DOHH2 (cell line): ENCODE results near the gene IL1A.

Experiments used
- H3F3A ChIP-seq: fragments of 200-600 bp; sonication (generic), shearing (Covaris generic); 2 replicates; pipeline ENCODE4 v1.6.0; 2016; ENCODE audit warnings: antibody characterized with exemption, mild to moderate bottlenecking; ENCODE audit not compliant: control insufficient read depth, insufficient read depth
- H3K27ac ChIP-seq: fragments of 200-600 bp; sonication (generic); 2 replicates; pipeline ENCODE4 v1.5.1; 2014; ENCODE audit warnings: low read depth, mild to moderate bottlenecking, low read length, moderate library complexity
- H3K27me3 ChIP-seq: fragments of 200-600 bp; sonication (generic); 2 replicates; pipeline ENCODE4 v1.6.1; 2014; ENCODE audit warnings: mild to moderate bottlenecking, low read length, mixed read lengths; ENCODE audit not compliant: control insufficient read depth
- H3K36me3 ChIP-seq: fragments of 200-600 bp; sonication (generic); 2 replicates; pipeline ENCODE4 v1.6.1; 2014; ENCODE audit warnings: mild to moderate bottlenecking, low read length, moderate library complexity, mixed read lengths; ENCODE audit not compliant: control insufficient read depth
- H3K4me1 ChIP-seq: fragments of 200-600 bp; sonication (generic); 2 replicates; pipeline ENCODE4 v1.6.1; 2014; ENCODE audit warnings: mild to moderate bottlenecking, low read length, mixed read lengths; ENCODE audit not compliant: control insufficient read depth
- H3K4me2 ChIP-seq: fragments of 200-600 bp; sonication (generic); 2 replicates; pipeline ENCODE4 v1.6.0; 2014; ENCODE audit warnings: mild to moderate bottlenecking, low read length, moderate library complexity
- H3K4me3 ChIP-seq: fragments of 200-600 bp; sonication (generic); 2 replicates; pipeline ENCODE4 v1.5.1; 2014; ENCODE audit warnings: mild to moderate bottlenecking, low read length, mixed read lengths
- H3K79me2 ChIP-seq: fragments of 200-600 bp; sonication (generic); 2 replicates; pipeline ENCODE4 v1.6.1; 2014; ENCODE audit warnings: mild to moderate bottlenecking, low read length, mixed read lengths; ENCODE audit not compliant: control insufficient read depth
- H3K9me2 ChIP-seq: fragments of 200-600 bp; sonication (generic); replicated peaks from 2 replicates; pipeline ENCODE4 v1.6.1; 2014; ENCODE audit warnings: mild to moderate bottlenecking, low read length, mixed read lengths; ENCODE audit not compliant: control insufficient read depth
- H3K9me3 ChIP-seq: fragments of 200-600 bp; sonication (generic); 2 replicates; pipeline ENCODE4 v1.6.1; 2014; ENCODE audit warnings: antibody characterized with exemption, low read length, mixed read lengths; ENCODE audit not compliant: control insufficient read depth, insufficient read depth
- H4K20me1 ChIP-seq: fragments of 200-600 bp; sonication (generic); 2 replicates; pipeline ENCODE4 v1.6.0; 2014; ENCODE audit warnings: low read depth, mild to moderate bottlenecking, antibody characterized with exemption, low read length, moderate library complexity; ENCODE audit not compliant: control insufficient read depth, insufficient read depth
- EZH2phosphoT487 ChIP-seq: fragments of 200-600 bp; sonication (generic); IDR thresholded peaks from 2 replicates; pipeline ENCODE4 v1.6.1; 2017; ENCODE audit warnings: borderline replicate concordance, mild to moderate bottlenecking, antibody characterized with exemption, low read length, moderate library complexity, mixed read lengths
- TF ChIP-seq, protein P1 (sequence below): fragments of 200-600 bp; sonication (generic); IDR thresholded peaks from one replicate; pipeline ENCODE4 v1.5.1; 2014; ENCODE audit warnings: antibody characterized with exemption, mild to moderate bottlenecking, low read depth, low read length; ENCODE audit not compliant: poor library complexity, severe bottlenecking

Gene IL1A

DNA sequence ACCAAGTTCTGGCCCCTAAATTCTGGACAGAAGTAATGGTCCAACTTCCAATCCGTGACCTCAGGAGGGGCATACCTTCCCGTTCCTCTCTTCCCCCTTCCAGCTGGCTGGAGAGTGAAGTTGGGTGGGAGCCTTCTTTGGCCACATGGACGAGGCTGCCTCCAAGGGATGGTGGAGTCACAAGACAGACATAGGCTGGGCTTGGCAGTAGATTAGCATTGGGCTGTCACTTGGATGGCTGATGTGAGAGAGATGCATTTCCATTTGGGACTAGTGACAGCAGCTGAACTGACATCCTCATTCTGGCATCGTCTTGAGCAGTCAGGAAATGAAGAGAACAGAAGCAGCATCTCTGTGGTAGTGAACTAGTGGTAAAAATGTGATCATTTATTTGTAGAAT is 50.8 kb downstream of the IL1A start:
- Histone ChIP-seq H3F3A (peaks cover 4% of the 10 kb centered on the region; the same call in 1 of the 2 replicates), H3K9me3 (no peaks in the 10 kb centered on the region), H4K20me1 (no peaks in the 10 kb centered on the region), H3K79me2 (no peaks in the 10 kb centered on the region), H3K4me2 (no peak overlapping the region), H3K27ac (no peak overlapping the region), H3K36me3 (peaks cover 16% of the 10 kb centered on the region), H3K4me3 (no peak overlapping the region), H3K9me2 (no peaks in the 10 kb centered on the region), H3K27me3 (peaks cover 1% of the 10 kb centered on the region; the same call in 1 of the 2 replicates), H3K4me1 (no peaks in the 10 kb centered on the region)
- TF ChIP-seq, protein P1, sequence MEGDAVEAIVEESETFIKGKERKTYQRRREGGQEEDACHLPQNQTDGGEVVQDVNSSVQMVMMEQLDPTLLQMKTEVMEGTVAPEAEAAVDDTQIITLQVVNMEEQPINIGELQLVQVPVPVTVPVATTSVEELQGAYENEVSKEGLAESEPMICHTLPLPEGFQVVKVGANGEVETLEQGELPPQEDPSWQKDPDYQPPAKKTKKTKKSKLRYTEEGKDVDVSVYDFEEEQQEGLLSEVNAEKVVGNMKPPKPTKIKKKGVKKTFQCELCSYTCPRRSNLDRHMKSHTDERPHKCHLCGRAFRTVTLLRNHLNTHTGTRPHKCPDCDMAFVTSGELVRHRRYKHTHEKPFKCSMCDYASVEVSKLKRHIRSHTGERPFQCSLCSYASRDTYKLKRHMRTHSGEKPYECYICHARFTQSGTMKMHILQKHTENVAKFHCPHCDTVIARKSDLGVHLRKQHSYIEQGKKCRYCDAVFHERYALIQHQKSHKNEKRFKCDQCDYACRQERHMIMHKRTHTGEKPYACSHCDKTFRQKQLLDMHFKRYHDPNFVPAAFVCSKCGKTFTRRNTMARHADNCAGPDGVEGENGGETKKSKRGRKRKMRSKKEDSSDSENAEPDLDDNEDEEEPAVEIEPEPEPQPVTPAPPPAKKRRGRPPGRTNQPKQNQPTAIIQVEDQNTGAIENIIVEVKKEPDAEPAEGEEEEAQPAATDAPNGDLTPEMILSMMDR = no peak
- TF ChIP-seq EZH2phosphoT487 = no peak

DNA sequence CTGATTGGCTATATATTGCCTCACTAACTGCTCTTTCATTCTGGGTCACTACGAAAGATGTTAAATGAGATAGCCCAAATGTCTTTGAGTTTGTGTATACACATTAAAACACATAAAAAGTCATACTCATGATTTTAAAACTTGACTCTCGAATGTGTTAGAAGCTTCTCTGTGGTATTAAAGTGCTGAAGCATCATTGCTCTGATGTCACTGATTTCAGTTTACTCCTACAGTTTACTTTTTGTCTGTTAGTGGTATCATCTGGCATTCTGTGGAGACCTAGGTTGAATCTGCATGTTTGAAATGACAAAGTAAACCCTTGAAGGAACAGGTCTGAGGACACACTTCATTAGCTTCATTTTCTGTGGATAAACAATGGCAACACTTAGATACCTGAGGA is 52.8 kb downstream of the IL1A start:
- TF ChIP-seq, protein P1 = no peak
- TF ChIP-seq EZH2phosphoT487 = no peak
- no peaks in the 10 kb centered on the region for H3K79me2 ChIP-seq
- H3K36me3 ChIP-seq = peaks cover under 1% of the 10 kb centered on the region; the same call in 1 of the 2 replicates
- H3K4me2 ChIP-seq = no peak overlapping the region
- no peaks in the 10 kb centered on the region for H3K9me2 ChIP-seq
- H3F3A ChIP-seq = no peaks in the 10 kb centered on the region
- no peaks in the 10 kb centered on the region for H4K20me1 ChIP-seq
- peaks cover 2% of the 10 kb centered on the region for H3K4me1 ChIP-seq
- no peak overlapping the region for H3K27ac ChIP-seq
- no peak overlapping the region for H3K4me3 ChIP-seq
- peaks cover 6% of the 10 kb centered on the region; the same call in 1 of the 2 replicates for H3K27me3 ChIP-seq
- H3K9me3 ChIP-seq = no peaks in the 10 kb centered on the region

DNA sequence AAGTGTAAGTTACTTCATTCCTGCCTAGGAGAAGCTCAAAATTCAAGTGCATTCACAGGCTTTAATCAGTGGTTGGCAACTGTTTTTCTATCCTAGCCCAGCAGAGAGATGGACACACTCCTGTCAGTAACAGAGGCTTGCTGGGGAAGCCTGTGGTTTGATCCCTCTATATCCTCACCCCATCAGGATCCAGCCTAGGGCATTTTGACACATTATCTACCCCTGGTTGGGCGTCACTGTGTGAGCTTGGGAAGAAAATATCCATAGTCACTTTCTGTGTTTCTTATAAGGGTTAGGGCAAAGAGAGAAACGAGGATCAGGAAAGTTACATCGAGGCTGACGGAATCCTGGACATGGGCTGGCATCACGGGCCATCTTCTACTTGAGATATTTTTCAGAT is 53.5 kb downstream of the IL1A start:
- peaks cover 5% of the 10 kb centered on the region for H3K4me1 ChIP-seq
- H3K9me2 ChIP-seq = no peaks in the 10 kb centered on the region
- no peak overlapping the region for H3K27ac ChIP-seq
- H3K79me2 ChIP-seq = no peaks in the 10 kb centered on the region
- H3F3A ChIP-seq = no peaks in the 10 kb centered on the region
- H3K9me3 ChIP-seq = no peaks in the 10 kb centered on the region
- TF ChIP-seq, protein P1 = no peak
- no peak for TF ChIP-seq EZH2phosphoT487
- peaks cover 6% of the 10 kb centered on the region; the same call in 1 of the 2 replicates for H3K27me3 ChIP-seq
- no peak overlapping the region for H3K4me2 ChIP-seq
- H4K20me1 ChIP-seq = no peaks in the 10 kb centered on the region
- no peaks in the 10 kb centered on the region for H3K36me3 ChIP-seq
- no peak overlapping the region for H3K4me3 ChIP-seq

DNA sequence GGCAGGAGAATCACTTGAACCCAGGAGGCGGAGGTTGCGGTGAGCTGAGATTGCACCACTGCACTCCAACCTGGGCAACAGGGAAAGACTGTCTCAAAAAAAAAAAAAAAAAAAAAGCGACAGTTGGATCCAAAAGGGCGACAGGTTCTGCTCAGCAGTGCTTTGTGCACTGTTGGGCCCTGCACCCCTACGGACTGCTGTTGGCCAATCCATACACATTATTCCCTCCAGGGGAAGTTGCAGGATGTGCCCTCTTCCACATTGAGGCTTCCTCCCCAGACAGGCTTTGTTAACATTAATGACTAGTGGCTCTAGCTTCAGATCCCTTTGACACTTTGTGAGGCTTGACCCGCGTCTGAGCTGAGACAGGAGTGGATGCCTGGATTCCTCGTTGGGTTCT is 54.1 kb downstream of the IL1A start:
- TF ChIP-seq, protein P1 = no peak
- TF ChIP-seq EZH2phosphoT487 = no peak
- H3K79me2 ChIP-seq = no peaks in the 10 kb centered on the region
- no peaks in the 10 kb centered on the region for H3K9me2 ChIP-seq
- no peak overlapping the region for H3K4me3 ChIP-seq
- H3K4me2 ChIP-seq = no peak overlapping the region
- no peak overlapping the region for H3K27ac ChIP-seq
- H3F3A ChIP-seq = no peaks in the 10 kb centered on the region
- peaks cover 6% of the 10 kb centered on the region; the same call in 1 of the 2 replicates for H3K27me3 ChIP-seq
- H4K20me1 ChIP-seq = no peaks in the 10 kb centered on the region
- no peaks in the 10 kb centered on the region for H3K9me3 ChIP-seq
- H3K4me1 ChIP-seq = peaks cover 5% of the 10 kb centered on the region
- no peaks in the 10 kb centered on the region for H3K36me3 ChIP-seq
